Psoas muscle (tissue), 8 donors: ENCODE data around the gene DAB1. TPM values are rescaled to one million over a fixed set of nuclear protein-coding genes. Genes with fewer than 3 reads are reported as not detected.

Experiments used
- ATAC-seq, 4 donors: fragments of 200-7000 bp; cut with Tn5 transposase; one replicate each; pipeline ENCODE4 v1.9.1; 2020; ENCODE audit warnings: moderate library complexity in 3 of 4, mild to moderate bottlenecking in 2 of 4
- DNase-seq, 2 donors: peaks; one replicate each; pipeline ENCODE4 v3.0.0-alpha.2; 2020
- H3K27ac ChIP-seq: fragments of 200-600 bp; one replicate; pipeline ENCODE4 v1.8.0; 2022
- H3K27me3 ChIP-seq, 3 donors: fragments of 200-600 bp in 1 of 3; one replicate each; pipeline versions ENCODE4 v1.6.1 to v1.8.0; 2013 to 2022; ENCODE audit warnings: low read length in 2 of 3, mild to moderate bottlenecking in 2 of 3, moderate library complexity in 1 of 3; ENCODE audit not compliant: insufficient read depth in 3 of 3
- H3K36me3 ChIP-seq, 2 donors: fragments of 200-600 bp in 1 of 2; one replicate each; pipeline versions ENCODE4 v1.6.1 to v1.8.0; 2013 to 2022; ENCODE audit warnings: low read depth in 1 of 2, mild to moderate bottlenecking in 1 of 2, moderate library complexity in 1 of 2; ENCODE audit not compliant: insufficient read depth in 1 of 2
- H3K4me1 ChIP-seq: fragments of 200-600 bp; one replicate; pipeline ENCODE4 v1.8.0; 2022
- H3K4me3 ChIP-seq: fragments of 200-600 bp; one replicate; pipeline ENCODE4 v1.8.0; 2022; ENCODE audit warnings: mild to moderate bottlenecking
- H3K9me3 ChIP-seq: fragments of 200-600 bp; one replicate; pipeline ENCODE4 v1.8.0; 2022
- CTCF ChIP-seq: fragments of 200-600 bp; IDR thresholded peaks from one replicate; pipeline ENCODE4 v1.8.0; 2022; ENCODE audit warnings: antibody characterized with exemption
- WGBS, 3 donors: extraction: QIAGEN DNeasy Blood & Tissue Kit; methylation state at CpG; one replicate each; pipeline versions ENCODE4 v1.1.6 to v1.1.7; 2013; 5-methylcytosine and 5-hydroxymethylcytosine counted together
- intact Hi-C, 2 donors: fragments of 100-400 bp; cut with DNase I; formaldehyde crosslinking; loops; one replicate each; pipeline versions ENCODE4 v1.11.0 to v1.14.2; 2022
- polyA plus RNA-seq, 3 donors: library from polyadenylated mRNA; stranded (reverse); fragments of 200-250 nt; gene quantifications; one replicate each; pipeline ENCODE4 v1.2.3, GENCODE V29; 2013
- total RNA-seq, 4 donors: library from RNA; stranded (reverse); fragmentation: NEBNext Ultra II Directional in 2 of 4; extraction: Animal tissue kit (Norgen Biotek cat#: 25700) in 2 of 4; gene quantifications; one replicate each; pipeline versions ENCODE4 v1.2.1 to v1.2.4, GENCODE V29; 2021 to 2023
- donor health status: healthy with polysubstance abuse.
- donor health status: DM: no; HTN: no; CAD: no; lungs with moderate emphysema.
- donor health status: Bipolar disorder and iron deficiency.
- donor health status: healthy.
- donor health status: DM: yes; HTN: yes; CAD: no.
- donor health status: DM: no; HTN: no; CAD: no.
- donor health status: DM: no; HTN: no; CAD: no.
- donor health status: DM: yes; HTN: yes; CAD: no.

Gene DAB1
- total and polyA plus RNA-seq, 7 donors: 0.04 to 0.28 (median 0.09) TPM; not detected in 1

DNA sequence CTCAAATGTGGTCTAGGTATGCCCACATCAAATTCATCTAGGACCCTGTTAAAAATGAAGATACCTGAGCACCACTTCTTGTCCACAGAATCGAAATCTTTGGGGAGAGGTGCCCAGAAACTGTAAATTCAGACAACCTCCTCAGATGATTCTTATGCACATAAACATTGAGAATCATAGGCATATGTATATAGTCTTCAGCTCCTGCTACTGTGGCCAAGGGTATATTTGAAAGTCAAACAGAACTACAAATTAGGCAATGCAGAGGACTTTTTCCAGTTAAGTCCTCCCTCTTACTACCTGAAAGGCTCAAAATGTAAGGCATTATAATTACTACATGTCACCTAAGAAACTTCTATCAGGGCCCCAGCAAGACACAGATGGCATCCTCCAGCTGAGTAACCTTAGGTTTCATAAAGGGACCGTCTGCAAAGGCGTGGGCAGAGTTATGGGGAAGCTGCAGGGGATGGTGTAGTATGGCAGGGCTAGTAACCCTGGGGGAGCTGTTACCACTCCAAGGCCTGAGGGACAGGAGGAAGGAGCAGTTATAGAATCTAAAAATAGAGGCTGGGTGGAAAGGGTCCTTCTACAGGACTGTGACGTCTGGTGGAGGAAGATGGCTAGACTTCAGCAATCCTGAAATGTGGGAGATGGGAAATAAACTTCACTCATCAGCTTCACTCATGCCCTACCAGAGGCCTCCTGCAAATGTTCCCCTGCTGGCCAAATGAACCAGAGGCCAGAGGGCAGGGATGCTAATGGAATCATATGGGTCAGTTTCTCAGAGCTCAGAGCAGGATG, 46.3 kb downstream of the DAB1 start:
- no peak for DNase-seq
- Histone ChIP-seq H3K27ac (no peak overlapping the region), H3K9me3 (no peaks in the 10 kb centered on the region), H3K27me3 (no peaks in the 10 kb centered on the region), H3K4me3 (no peak overlapping the region), H3K36me3 (no peaks in the 10 kb centered on the region), H3K4me1 (no peaks in the 10 kb centered on the region)
- intact Hi-C loops: no loop called here
- no peak for TF ChIP-seq CTCF
- ATAC-seq: no peak
- WGBS, 3 donors: 59 to 70% (median 64%) methylated on average over 4 of the region's 4 CpGs

GRCh38 chr1:57376041-57376440, 47.8 kb downstream of the DAB1 start:
- no peak for TF ChIP-seq CTCF
- Histone ChIP-seq H3K9me3 (no peaks in the 10 kb centered on the region), H3K4me1 (no peaks in the 10 kb centered on the region), H3K4me3 (no peak overlapping the region), H3K27ac (no peak overlapping the region), H3K36me3 (no peaks in the 10 kb centered on the region), H3K27me3 (no peaks in the 10 kb centered on the region)
- ATAC-seq (no peak), DNase-seq (no peak)
- intact Hi-C loops: no loop called here
- 25 to 40% (median 25%) methylated on average over 1 of the region's 1 CpG for WGBS, 3 donors

DNA sequence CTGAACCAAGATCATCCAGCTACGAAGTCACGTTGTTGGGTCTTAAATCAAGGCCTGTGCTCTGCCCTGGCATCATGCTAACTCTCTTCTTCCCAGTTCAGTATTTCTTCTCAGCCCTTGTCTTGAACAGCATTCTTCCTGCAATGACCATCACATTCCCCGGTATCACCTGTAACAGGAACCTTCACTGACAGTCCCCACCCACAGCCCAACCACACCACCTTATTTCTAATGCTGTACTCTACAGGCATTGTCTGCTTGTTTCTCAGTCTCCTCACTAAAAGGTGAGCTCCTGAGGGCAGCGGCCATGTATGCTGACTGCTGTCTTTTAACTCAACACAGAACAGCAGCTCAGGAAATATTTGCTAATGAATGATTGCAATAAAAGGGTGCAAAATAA, 54.0 kb downstream of the DAB1 start:
- ATAC-seq (no peak), DNase-seq (no peak)
- no peaks in the 10 kb centered on the region for H3K36me3 ChIP-seq
- H3K4me3 ChIP-seq: no peak overlapping the region
- H3K9me3 ChIP-seq: no peaks in the 10 kb centered on the region
- H3K27me3 ChIP-seq: no peaks in the 10 kb centered on the region
- 85 to 93% (median 89%) methylated on average over 4 of the region's 4 CpGs for WGBS, 3 donors
- no peaks in the 10 kb centered on the region for H3K4me1 ChIP-seq
- TF ChIP-seq CTCF: no peak
- intact Hi-C loops: no loop called here
- H3K27ac ChIP-seq: no peak overlapping the region

DNA sequence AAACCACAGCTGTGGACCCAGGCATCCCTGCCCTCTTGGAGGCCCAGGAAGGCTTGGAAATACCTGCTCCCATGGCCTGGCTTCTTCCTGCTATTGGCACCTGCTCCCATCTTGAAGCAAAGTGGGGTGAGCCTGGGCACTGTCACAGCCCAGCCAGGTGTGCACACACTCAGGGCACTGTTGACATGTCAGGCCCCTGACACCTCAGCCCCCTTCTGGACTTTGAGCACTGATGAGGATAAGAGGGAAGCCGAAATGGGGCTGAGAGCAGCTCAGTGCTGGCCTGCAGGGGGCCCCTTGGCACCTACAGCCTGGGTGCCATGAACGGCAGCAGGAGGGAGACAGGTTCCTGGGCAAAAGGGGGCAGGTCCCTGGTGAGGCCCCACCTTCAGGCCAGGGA, 55.9 kb downstream of the DAB1 start:
- no peak for ATAC-seq
- Histone ChIP-seq H3K36me3 (no peaks in the 10 kb centered on the region), H3K27me3 (no peaks in the 10 kb centered on the region), H3K27ac (no peak overlapping the region), H3K4me3 (no peak overlapping the region), H3K9me3 (no peaks in the 10 kb centered on the region), H3K4me1 (no peaks in the 10 kb centered on the region)
- 70 to 93% (median 90%) methylated on average over 2 of the region's 2 CpGs for WGBS, 3 donors
- no peak for TF ChIP-seq CTCF
- no peak for DNase-seq
- intact Hi-C loops: no loop called here

DNA sequence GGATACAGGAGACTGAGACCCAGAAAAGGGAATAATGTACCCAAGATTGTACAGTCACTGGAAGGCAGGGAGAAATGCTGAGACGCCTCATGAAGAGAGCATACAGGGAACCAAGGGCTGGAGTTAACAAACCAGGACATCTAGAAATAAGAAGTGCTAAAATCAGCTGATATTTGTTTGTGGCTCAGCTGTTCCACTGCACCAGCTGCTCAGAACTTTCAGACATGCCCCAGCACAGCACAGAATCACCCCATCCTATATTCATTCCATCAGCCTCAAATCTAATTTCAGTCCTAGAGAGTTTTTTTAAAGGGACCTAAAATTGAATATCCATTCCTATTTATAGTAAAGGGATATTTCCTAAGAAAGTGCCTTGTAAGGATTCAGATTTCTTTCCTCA, 60.2 kb downstream of the DAB1 start:
- DNase-seq (no peak), ATAC-seq (no peak)
- H3K27ac ChIP-seq: no peak overlapping the region
- no peak overlapping the region for H3K4me3 ChIP-seq
- no peaks in the 10 kb centered on the region for H3K36me3 ChIP-seq
- H3K9me3 ChIP-seq: peaks cover under 1% of the 10 kb centered on the region
- 47 to 77% (median 65%) methylated on average over 1 of the region's 1 CpG for WGBS, 3 donors
- H3K27me3 ChIP-seq: no peaks in the 10 kb centered on the region
- intact Hi-C loops: no loop called here
- no peak for TF ChIP-seq CTCF
- no peaks in the 10 kb centered on the region for H3K4me1 ChIP-seq
